Measurements from ENCODE around the gene XCL2. TPM values are rescaled to one million over a fixed set of nuclear protein-coding genes. Genes with fewer than 3 reads are reported as not detected.

The XCL2 gene
- total RNA-seq, 1 experiment from 2014 or later, result not detected

DNA sequence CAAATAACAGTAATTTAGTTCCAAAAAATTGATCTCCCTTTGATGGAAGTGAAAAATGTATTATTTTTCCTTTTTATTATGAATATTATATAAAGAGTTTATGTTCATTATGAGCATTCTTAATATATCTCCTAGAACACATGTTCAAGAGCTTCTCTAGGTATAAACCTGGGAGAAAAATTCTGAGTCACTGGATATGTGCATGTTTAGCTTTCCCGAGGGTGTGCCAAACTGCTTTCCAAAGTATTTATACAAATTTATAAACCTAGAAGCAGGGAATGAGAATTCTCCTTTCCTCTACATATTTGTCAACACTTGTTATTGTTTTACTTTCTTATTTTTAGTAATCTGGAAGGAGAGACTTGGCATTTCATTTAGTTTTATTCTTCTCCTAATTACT, 25.0 kb downstream of the XCL2 start:
- H3K9me3 ChIP-seq (ENCODE audit: control insufficient read depth, insufficient read depth, low read depth, low read length), result no peaks in the 10 kb centered on the region
- H3K27me3 ChIP-seq (ENCODE audit: control insufficient read depth, insufficient read depth, low read length), result peaks cover 4% of the 10 kb centered on the region
- TF ChIP-seq SIN3A (IDR thresholded peaks at IDR 0.05; ENCODE audit: borderline replicate concordance, insufficient read depth, low read depth, low read length), result no peak
- TF ChIP-seq POLR2AphosphoS5 (IDR thresholded peaks at IDR 0.05; ENCODE audit: low read depth, low read length), result no peak
- TF ChIP-seq, protein P1, sequence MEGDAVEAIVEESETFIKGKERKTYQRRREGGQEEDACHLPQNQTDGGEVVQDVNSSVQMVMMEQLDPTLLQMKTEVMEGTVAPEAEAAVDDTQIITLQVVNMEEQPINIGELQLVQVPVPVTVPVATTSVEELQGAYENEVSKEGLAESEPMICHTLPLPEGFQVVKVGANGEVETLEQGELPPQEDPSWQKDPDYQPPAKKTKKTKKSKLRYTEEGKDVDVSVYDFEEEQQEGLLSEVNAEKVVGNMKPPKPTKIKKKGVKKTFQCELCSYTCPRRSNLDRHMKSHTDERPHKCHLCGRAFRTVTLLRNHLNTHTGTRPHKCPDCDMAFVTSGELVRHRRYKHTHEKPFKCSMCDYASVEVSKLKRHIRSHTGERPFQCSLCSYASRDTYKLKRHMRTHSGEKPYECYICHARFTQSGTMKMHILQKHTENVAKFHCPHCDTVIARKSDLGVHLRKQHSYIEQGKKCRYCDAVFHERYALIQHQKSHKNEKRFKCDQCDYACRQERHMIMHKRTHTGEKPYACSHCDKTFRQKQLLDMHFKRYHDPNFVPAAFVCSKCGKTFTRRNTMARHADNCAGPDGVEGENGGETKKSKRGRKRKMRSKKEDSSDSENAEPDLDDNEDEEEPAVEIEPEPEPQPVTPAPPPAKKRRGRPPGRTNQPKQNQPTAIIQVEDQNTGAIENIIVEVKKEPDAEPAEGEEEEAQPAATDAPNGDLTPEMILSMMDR (IDR thresholded peaks at IDR 0.05), result no peak
- TF ChIP-seq, protein P2, sequence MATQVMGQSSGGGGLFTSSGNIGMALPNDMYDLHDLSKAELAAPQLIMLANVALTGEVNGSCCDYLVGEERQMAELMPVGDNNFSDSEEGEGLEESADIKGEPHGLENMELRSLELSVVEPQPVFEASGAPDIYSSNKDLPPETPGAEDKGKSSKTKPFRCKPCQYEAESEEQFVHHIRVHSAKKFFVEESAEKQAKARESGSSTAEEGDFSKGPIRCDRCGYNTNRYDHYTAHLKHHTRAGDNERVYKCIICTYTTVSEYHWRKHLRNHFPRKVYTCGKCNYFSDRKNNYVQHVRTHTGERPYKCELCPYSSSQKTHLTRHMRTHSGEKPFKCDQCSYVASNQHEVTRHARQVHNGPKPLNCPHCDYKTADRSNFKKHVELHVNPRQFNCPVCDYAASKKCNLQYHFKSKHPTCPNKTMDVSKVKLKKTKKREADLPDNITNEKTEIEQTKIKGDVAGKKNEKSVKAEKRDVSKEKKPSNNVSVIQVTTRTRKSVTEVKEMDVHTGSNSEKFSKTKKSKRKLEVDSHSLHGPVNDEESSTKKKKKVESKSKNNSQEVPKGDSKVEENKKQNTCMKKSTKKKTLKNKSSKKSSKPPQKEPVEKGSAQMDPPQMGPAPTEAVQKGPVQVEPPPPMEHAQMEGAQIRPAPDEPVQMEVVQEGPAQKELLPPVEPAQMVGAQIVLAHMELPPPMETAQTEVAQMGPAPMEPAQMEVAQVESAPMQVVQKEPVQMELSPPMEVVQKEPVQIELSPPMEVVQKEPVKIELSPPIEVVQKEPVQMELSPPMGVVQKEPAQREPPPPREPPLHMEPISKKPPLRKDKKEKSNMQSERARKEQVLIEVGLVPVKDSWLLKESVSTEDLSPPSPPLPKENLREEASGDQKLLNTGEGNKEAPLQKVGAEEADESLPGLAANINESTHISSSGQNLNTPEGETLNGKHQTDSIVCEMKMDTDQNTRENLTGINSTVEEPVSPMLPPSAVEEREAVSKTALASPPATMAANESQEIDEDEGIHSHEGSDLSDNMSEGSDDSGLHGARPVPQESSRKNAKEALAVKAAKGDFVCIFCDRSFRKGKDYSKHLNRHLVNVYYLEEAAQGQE (IDR thresholded peaks at IDR 0.05; ENCODE audit: insufficient read depth in 1 of 2, low read depth in 2 of 2, low read length in 1 of 2), result no peak
- no TSS peak for BruUV-seq (replicated peaks)
- ATAC-seq (no peak), DNase-seq (ENCODE audit: low read depth, low spot score) (no peak)
- no peak overlapping the region for H3K4me3 ChIP-seq (ENCODE audit: low read depth in 2 of 2, low read length in 2 of 2)
- in situ Hi-C loops (cut with HindIII; ENCODE audit: low pct_unique_long_range_greater_than_20kb, low sequenced_read_pairs), result no loop called here
- H3K27ac ChIP-seq (ENCODE audit: low read length), result no peak overlapping the region
- CTCF ChIA-PET, result no interaction called here
- H3K4me1 ChIP-seq (ENCODE audit: control insufficient read depth, insufficient read depth, low read length), result no peaks in the 10 kb centered on the region
- POLR2A ChIA-PET, result no interaction called here
- intact Hi-C loops (cut with micrococcal nuclease; ENCODE audit: unreplicated experiment), result no loop called here
- no peaks in the 10 kb centered on the region for H3K36me3 ChIP-seq (ENCODE audit: control insufficient read depth, insufficient read depth, low read length)

GRCh38 chr1:168518201-168518689, 25.6 kb downstream of the XCL2 start:
- in situ Hi-C loops (cut with HindIII; ENCODE audit: low pct_unique_long_range_greater_than_20kb, low sequenced_read_pairs) (no loop called here), intact Hi-C loops (cut with micrococcal nuclease; ENCODE audit: unreplicated experiment) (no loop called here)
- no peak overlapping the region for H3K27ac ChIP-seq (ENCODE audit: low read length)
- no peaks in the 10 kb centered on the region for H3K4me1 ChIP-seq (ENCODE audit: control insufficient read depth, insufficient read depth, low read length)
- TF ChIP-seq, protein P1 (IDR thresholded peaks at IDR 0.05), result no peak
- peaks cover 4% of the 10 kb centered on the region for H3K27me3 ChIP-seq (ENCODE audit: control insufficient read depth, insufficient read depth, low read length)
- ChIA-PET CTCF (no interaction called here), POLR2A (no interaction called here)
- no peaks in the 10 kb centered on the region for H3K36me3 ChIP-seq (ENCODE audit: control insufficient read depth, insufficient read depth, low read length)
- DNase-seq (ENCODE audit: low read depth, low spot score) (no peak), ATAC-seq (no peak)
- H3K4me3 ChIP-seq (ENCODE audit: low read depth in 2 of 2, low read length in 2 of 2), result no peak overlapping the region
- no TSS peak for BruUV-seq (replicated peaks)
- no peaks in the 10 kb centered on the region for H3K9me3 ChIP-seq (ENCODE audit: control insufficient read depth, insufficient read depth, low read depth, low read length)

GRCh38 chr1:168514455-168514854, 29.3 kb downstream of the XCL2 start:
- TF ChIP-seq TCF7L2 (IDR thresholded peaks at IDR 0.05; ENCODE audit: low read depth, low read length) (no peak), POLR2AphosphoS5 (IDR thresholded peaks at IDR 0.05; ENCODE audit: low read depth, low read length) (no peak), SIN3A (IDR thresholded peaks at IDR 0.05; ENCODE audit: borderline replicate concordance, insufficient read depth, low read depth, low read length) (no peak)
- TF ChIP-seq, protein P1 (IDR thresholded peaks at IDR 0.05), result no peak
- TF ChIP-seq, protein P2 (IDR thresholded peaks at IDR 0.05; ENCODE audit: insufficient read depth in 1 of 2, low read depth in 2 of 2, low read length in 1 of 2), result no peak
- Histone ChIP-seq H3K9me3 (ENCODE audit: control insufficient read depth, insufficient read depth, low read depth, low read length) (no peaks in the 10 kb centered on the region), H3K4me3 (ENCODE audit: low read depth in 2 of 2, low read length in 2 of 2) (no peak overlapping the region), H3K36me3 (ENCODE audit: control insufficient read depth, insufficient read depth, low read length) (no peaks in the 10 kb centered on the region), H3K27me3 (ENCODE audit: control insufficient read depth, insufficient read depth, low read length) (no peaks in the 10 kb centered on the region; the same call in 1 of the 2 replicates), H3K4me1 (ENCODE audit: control insufficient read depth, insufficient read depth, low read length) (no peaks in the 10 kb centered on the region), H3K27ac (ENCODE audit: low read length) (no peak overlapping the region)
- no TSS peak for BruUV-seq (replicated peaks)
- ChIA-PET CTCF (no interaction called here), POLR2A (no interaction called here)
- no peak for DNase-seq (ENCODE audit: low read depth, low spot score)
- intact Hi-C loops (cut with micrococcal nuclease; ENCODE audit: unreplicated experiment), result no loop called here
- in situ Hi-C loops (cut with HindIII; ENCODE audit: low pct_unique_long_range_greater_than_20kb, low sequenced_read_pairs), result no loop called here
- ATAC-seq, result no peak

Data from Panc1 (cell line).